ENCODE data around the gene MLPH.

Gene MLPH

DNA sequence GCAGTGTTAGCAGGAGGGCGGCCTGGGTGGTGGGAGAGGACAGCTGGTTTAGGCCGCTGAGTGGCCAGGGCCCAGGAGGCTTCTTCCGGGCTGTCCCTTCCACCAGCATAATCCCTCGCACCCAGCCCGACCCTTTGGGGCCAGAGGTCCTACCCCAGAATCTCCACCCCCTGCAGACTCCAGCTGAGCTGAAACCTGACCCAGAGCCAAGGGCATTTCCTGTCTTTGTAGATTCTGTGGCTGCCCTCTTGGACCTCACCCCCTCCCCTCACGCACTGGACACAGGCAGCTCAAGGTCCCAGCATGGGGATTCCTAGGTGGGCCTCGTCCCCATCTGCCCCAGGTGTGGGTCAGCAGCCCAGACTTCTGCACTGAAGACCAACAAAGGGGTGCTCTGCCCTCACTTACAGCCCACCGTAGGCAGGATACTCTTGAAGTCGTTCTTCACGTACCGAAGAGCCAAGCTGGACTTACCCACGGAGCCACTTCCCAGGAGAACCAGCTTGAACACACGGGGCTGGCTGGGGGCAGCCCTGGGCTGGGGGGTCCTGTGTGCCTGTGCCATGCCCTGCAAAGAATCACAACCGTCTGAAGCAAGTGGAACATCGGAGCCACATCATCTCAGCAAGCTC, 98.7 kb downstream of the MLPH start:
- no peak for DNase-seq (ENCODE audit: low read depth)
- no peak overlapping the region for H3K4me3 ChIP-seq (ENCODE audit: low read depth, low read length)
- TF ChIP-seq, protein P1, sequence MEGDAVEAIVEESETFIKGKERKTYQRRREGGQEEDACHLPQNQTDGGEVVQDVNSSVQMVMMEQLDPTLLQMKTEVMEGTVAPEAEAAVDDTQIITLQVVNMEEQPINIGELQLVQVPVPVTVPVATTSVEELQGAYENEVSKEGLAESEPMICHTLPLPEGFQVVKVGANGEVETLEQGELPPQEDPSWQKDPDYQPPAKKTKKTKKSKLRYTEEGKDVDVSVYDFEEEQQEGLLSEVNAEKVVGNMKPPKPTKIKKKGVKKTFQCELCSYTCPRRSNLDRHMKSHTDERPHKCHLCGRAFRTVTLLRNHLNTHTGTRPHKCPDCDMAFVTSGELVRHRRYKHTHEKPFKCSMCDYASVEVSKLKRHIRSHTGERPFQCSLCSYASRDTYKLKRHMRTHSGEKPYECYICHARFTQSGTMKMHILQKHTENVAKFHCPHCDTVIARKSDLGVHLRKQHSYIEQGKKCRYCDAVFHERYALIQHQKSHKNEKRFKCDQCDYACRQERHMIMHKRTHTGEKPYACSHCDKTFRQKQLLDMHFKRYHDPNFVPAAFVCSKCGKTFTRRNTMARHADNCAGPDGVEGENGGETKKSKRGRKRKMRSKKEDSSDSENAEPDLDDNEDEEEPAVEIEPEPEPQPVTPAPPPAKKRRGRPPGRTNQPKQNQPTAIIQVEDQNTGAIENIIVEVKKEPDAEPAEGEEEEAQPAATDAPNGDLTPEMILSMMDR (IDR thresholded peaks at IDR 0.05; ENCODE audit: insufficient read depth, low read depth, low read length, missing control alignments), result no peak

DNA sequence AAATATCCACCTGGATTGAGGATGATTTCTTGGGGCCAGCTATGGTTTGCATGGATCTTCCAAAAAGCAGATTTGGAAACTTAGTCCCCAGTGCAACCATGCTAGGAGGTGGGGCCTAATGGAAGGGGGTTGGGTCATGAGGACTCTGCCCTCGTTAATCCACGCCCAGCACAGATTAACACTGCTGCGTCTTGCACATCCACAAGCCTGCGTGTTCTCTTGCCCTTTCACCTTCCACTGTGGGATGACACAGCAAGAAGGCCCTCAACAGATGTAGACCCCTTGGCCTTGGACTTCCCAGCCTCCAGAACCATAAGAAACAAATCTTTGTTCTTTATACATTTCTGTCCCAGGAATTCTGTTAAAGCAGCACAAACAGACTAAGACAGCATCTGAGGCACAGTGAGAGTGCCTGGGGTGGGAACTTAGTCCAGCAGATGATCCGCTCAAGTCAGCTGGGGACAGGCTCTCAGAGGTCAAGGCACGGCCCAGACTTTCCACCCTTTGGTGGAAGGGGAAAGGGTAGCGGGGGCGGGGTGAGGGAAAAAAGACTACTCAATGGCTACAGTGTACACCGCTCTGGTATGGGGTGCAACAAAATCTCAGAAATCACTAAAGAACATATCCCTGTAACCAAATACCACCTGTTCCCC, 101.1 kb downstream of the MLPH start:
- no peak overlapping the region for H3K4me3 ChIP-seq (ENCODE audit: low read depth, low read length)
- DNase-seq (ENCODE audit: low read depth), result no peak
- TF ChIP-seq, protein P1 (IDR thresholded peaks at IDR 0.05; ENCODE audit: insufficient read depth, low read depth, low read length, missing control alignments), result no peak

DNA sequence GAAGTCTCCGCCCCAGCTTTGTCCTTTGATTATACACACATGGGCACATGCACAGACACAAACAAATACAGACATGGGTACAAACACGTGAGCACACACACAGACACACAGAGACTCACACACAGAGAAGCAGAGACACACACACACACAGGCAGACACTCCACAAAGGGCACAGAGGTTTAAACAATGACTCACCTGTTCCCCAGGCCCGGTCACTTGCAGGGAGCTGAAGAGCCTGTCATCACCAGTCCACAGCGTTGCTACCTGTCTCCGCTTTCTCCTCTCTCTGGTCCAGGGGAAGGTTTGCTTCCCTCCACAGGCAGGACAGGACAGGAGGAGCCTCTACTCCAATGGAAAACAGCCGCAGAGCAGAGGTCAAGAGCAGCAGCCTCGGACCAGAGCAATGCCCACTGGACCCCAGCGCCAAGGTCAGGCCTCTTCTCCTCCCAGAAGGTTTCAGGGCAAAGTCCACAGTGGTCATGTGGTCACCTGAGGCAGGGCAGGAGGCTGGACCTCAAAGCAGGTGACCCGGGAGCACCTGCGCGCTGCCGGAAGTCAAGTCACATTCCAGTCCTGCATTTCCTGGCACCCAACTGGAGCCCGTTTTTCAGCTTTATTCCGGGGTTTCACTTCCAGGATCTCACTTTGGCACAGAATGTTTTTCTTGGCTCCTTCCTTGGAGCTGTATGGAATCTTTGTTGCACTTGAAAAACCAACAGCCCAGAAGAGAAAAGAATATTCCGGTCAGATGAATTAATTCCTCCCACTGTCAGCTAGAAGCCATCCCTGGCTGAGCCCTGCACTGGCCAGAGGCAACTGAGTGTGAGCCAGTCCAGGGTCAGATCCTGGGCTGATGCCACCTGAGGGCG, 103.5 kb downstream of the MLPH start, which contains the start of gene RAB17:
TSS of gene RAB17 (minus strand) at position 463 of the 869 bp plus-strand sequence. CDS start 4,580 bp downstream, outside the sequence.
- H3K4me3 ChIP-seq (ENCODE audit: low read depth, low read length), result no peak within 1 kb of the TSS
- TF ChIP-seq, protein P1 (IDR thresholded peaks at IDR 0.05; ENCODE audit: insufficient read depth, low read depth, low read length, missing control alignments), result no peak
- DNase-seq (ENCODE audit: low read depth), result no peak

DNA sequence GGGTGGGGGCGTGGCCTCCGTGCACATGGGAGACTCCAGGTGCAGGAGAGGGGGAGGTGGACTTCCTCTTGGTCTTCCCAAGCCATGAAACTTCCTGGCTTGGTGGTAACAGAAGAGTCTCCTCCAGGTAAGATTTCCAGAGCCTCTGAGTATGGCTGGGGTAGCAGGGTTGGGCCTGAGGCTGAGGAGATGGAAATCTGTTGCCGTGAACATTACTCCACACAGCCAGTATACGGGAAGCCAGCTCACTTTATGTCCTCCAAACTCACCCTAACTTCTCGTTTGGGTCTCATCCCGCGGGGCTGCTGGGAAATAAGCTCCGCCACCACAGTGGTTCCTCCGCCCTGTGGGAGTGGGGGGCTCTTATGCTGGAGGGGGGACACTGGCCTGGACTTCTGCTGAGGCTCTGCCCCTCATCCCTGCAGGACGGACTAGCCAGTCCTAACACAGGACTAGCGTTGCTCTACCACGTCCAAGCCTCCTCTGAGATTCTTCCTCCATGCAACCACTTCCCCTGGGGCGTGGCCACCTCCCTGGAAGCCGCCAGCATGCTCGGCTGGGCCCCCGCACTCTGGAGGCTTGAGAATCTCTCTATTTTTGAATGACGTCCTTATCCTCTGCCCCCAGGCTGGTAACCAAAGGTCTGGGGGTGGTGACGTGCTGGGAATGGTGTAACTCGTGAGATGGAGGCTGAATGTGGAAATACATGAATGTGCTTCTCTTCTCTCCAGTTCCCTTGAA, 104.3 kb downstream of the MLPH start:
- H3K4me3 ChIP-seq (ENCODE audit: low read depth, low read length), result no peak overlapping the region
- DNase-seq (ENCODE audit: low read depth), result no peak
- TF ChIP-seq, protein P1 (IDR thresholded peaks at IDR 0.05; ENCODE audit: insufficient read depth, low read depth, low read length, missing control alignments), result no peak

DNA sequence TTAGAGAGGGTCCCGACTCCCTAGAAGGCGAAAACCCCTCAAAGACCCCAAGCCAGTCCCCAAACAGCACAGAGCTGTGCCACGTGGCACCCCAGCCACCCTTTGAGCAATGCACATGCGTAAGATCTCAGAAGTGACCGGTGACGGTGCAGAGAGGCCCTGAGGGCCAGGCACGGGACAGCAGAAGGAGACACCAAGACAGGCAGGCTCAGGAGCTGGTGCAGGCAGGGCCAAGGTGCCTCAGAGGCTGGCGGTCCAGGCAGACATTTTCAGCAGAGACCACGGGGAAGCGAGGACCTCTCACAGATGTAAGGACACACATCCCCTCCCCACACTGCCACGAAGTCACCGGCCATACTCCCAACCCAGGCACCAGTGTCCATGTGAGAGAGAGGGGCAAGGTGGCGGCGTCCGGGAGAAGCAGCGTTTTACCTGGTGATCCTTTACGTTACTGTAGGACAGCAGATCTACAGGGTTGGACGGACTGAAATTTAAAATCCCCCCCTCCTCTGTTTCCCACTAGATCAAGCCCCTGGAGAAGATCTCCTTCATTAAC, 105.5 kb downstream of the MLPH start:
- no peak for DNase-seq (ENCODE audit: low read depth)
- TF ChIP-seq, protein P1 (IDR thresholded peaks at IDR 0.05; ENCODE audit: insufficient read depth, low read depth, low read length, missing control alignments), result no peak
- H3K4me3 ChIP-seq (ENCODE audit: low read depth, low read length), result no peak overlapping the region

DNA sequence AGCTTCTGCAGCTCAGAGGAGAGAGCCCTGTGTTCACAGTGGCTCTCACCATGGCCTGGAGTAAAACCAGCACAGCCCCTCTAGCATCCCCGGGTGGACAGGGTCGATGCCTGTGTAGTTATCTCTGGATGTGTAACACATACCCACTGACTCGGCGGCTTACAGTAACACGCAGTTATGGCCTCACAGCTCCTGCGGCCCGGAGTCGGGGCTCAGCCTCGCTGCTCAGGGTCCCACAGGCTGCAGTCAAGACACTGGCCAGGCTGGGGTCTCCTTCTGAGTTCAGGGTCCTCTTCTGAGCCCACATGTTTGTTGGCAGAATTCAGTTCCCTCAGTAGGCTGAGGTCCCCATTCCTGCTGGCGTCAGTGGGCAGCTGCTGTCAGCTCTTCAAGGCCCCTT, 106.0 kb downstream of the MLPH start:
- H3K4me3 ChIP-seq (ENCODE audit: low read depth, low read length), result no peak overlapping the region
- DNase-seq (ENCODE audit: low read depth), result no peak
- TF ChIP-seq, protein P1 (IDR thresholded peaks at IDR 0.05; ENCODE audit: insufficient read depth, low read depth, low read length, missing control alignments), result no peak

Data from GM12865 (cell line).